ENCODE results near the gene PRELID3B.

PRELID3B gene

DNA sequence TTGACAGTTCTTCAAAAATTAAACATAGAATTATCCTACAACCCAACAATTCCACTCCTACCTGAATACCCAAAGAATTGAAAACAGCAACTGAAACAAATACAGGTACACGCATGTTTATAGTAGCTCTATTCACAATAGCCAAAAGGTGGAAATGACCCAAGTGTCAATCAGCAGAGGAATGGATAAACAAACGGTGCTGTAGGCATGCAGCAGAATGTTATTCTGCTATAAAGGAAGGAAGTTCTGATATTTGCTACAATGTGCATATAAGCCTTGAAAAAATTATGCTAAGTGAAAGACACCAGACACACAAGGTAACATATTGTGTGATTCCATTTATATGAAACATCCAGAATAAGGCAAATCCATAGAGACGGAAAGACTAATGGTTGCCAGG is 38.5 kb upstream of the PRELID3B start:
- no peaks in the 10 kb centered on the region for H3K9me2 ChIP-seq (ENCODE audit: low read depth, low read length)
- no peak overlapping the region for H3K4me2 ChIP-seq (ENCODE audit: low read length)
- no peak overlapping the region for H2AFZ ChIP-seq (ENCODE audit: low read length)
- no peaks in the 10 kb centered on the region for H3K79me2 ChIP-seq (ENCODE audit: insufficient read depth, low read length)
- H3K4me3 ChIP-seq (ENCODE audit: low read depth, low read length, poor library complexity, severe bottlenecking): no peak overlapping the region
- H3K4me1 ChIP-seq (ENCODE audit: insufficient read depth, low read length, severe bottlenecking): no peaks in the 10 kb centered on the region
- H3K27ac ChIP-seq (ENCODE audit: low read depth, low read length, poor library complexity, severe bottlenecking): no peak overlapping the region
- no peaks in the 10 kb centered on the region for H3K27me3 ChIP-seq (ENCODE audit: insufficient read depth, low read length)
- H4K20me1 ChIP-seq (ENCODE audit: insufficient read depth, low read length): no peaks in the 10 kb centered on the region
- H3K36me3 ChIP-seq (ENCODE audit: insufficient read depth, low read length): no peaks in the 10 kb centered on the region
- no peaks in the 10 kb centered on the region for H3F3A ChIP-seq (ENCODE audit: insufficient read depth, low read length)
- TF ChIP-seq EZH2 (IDR thresholded peaks at IDR 0.05; ENCODE audit: borderline replicate concordance, low read length) (no peak), CTCF (IDR thresholded peaks at IDR 0.05; ENCODE audit: low read length) (no peak)
- no peak overlapping the region for H3K9ac ChIP-seq (ENCODE audit: low read length)
- H3K9me3 ChIP-seq (ENCODE audit: low read length): no peaks in the 10 kb centered on the region

- H3K4me2 ChIP-seq (ENCODE audit: low read length): no peak overlapping the region
- no peaks in the 10 kb centered on the region for H3K27me3 ChIP-seq (ENCODE audit: insufficient read depth, low read length)
These were observed 35.6 kb upstream of the PRELID3B start for GRCh38 chr20:59078231-59078630.

GRCh38 chr20:59077705-59078104 is 35.1 kb upstream of the PRELID3B start:
- no peaks in the 10 kb centered on the region for H3K36me3 ChIP-seq (ENCODE audit: insufficient read depth, low read length)
- no peak overlapping the region for H3K4me3 ChIP-seq (ENCODE audit: low read depth, low read length, poor library complexity, severe bottlenecking)
- H3K9me3 ChIP-seq (ENCODE audit: low read length): no peaks in the 10 kb centered on the region
- H3F3A ChIP-seq (ENCODE audit: insufficient read depth, low read length): no peaks in the 10 kb centered on the region
- no peak overlapping the region for H3K4me2 ChIP-seq (ENCODE audit: low read length)
- H3K9me2 ChIP-seq (ENCODE audit: low read depth, low read length): no peaks in the 10 kb centered on the region
- no peaks in the 10 kb centered on the region for H3K4me1 ChIP-seq (ENCODE audit: insufficient read depth, low read length, severe bottlenecking)
- no peak overlapping the region for H2AFZ ChIP-seq (ENCODE audit: low read length)
- no peak overlapping the region for H3K9ac ChIP-seq (ENCODE audit: low read length)
- no peak overlapping the region for H3K27ac ChIP-seq (ENCODE audit: low read depth, low read length, poor library complexity, severe bottlenecking)
- no peaks in the 10 kb centered on the region for H3K79me2 ChIP-seq (ENCODE audit: insufficient read depth, low read length)
- no peaks in the 10 kb centered on the region for H4K20me1 ChIP-seq (ENCODE audit: insufficient read depth, low read length)
- TF ChIP-seq EZH2 (IDR thresholded peaks at IDR 0.05; ENCODE audit: borderline replicate concordance, low read length) (no peak), CTCF (IDR thresholded peaks at IDR 0.05; ENCODE audit: low read length) (no peak)
- H3K27me3 ChIP-seq (ENCODE audit: insufficient read depth, low read length): no peaks in the 10 kb centered on the region

More at GRCh38 chr20:59078231-59078630, 35.6 kb upstream of the PRELID3B start:
- Histone ChIP-seq H3K9ac (ENCODE audit: low read length) (no peak overlapping the region), H3K27ac (ENCODE audit: low read depth, low read length, poor library complexity, severe bottlenecking) (no peak overlapping the region), H3K9me3 (ENCODE audit: low read length) (no peaks in the 10 kb centered on the region), H3K9me2 (ENCODE audit: low read depth, low read length) (no peaks in the 10 kb centered on the region), H2AFZ (ENCODE audit: low read length) (no peak overlapping the region), H4K20me1 (ENCODE audit: insufficient read depth, low read length) (no peaks in the 10 kb centered on the region), H3K4me1 (ENCODE audit: insufficient read depth, low read length, severe bottlenecking) (no peaks in the 10 kb centered on the region), H3F3A (ENCODE audit: insufficient read depth, low read length) (no peaks in the 10 kb centered on the region), H3K36me3 (ENCODE audit: insufficient read depth, low read length) (no peaks in the 10 kb centered on the region), H3K4me3 (ENCODE audit: low read depth, low read length, poor library complexity, severe bottlenecking) (no peak overlapping the region), H3K79me2 (ENCODE audit: insufficient read depth, low read length) (no peaks in the 10 kb centered on the region)
- no peak for TF ChIP-seq EZH2 (IDR thresholded peaks at IDR 0.05; ENCODE audit: borderline replicate concordance, low read length)
- TF ChIP-seq CTCF (IDR thresholded peaks at IDR 0.05; ENCODE audit: low read length): no peak
